GM23338 (cell line): ENCODE data around the gene TEX53. TPM values are rescaled to one million over a fixed set of nuclear protein-coding genes. Genes with fewer than 3 reads are reported as not detected.

Source experiments
- ATAC-seq: fragments of 200-7000 bp; cut with Tn5 transposase; 3 replicates; pipeline ENCODE4 v1.9.1; 2020
- DNase-seq: peaks from one replicate; pipeline ENCODE4 v3.0.0-alpha.2; 2015; ENCODE audit warnings: low spot score
- H2AFZ ChIP-seq: fragments of 200-600 bp; sonication (generic); 2 replicates; pipeline ENCODE4 v1.8.0; 2016; ENCODE audit warnings: antibody characterized with exemption, mild to moderate bottlenecking, moderate library complexity
- H3F3A ChIP-seq: fragments of 200-600 bp; sonication (generic); replicated peaks from 2 replicates; pipeline ENCODE4 v1.8.0; 2017; ENCODE audit warnings: antibody characterized with exemption, mixed run types, low read depth
- H3K27ac ChIP-seq: fragments of 200-600 bp; sonication (generic); 2 replicates; pipeline ENCODE4 v1.6.1; 2016; ENCODE audit warnings: low read depth
- H3K27me3 ChIP-seq: fragments of 200-600 bp; sonication (generic); 2 replicates; pipeline ENCODE4 v1.8.0; 2016; ENCODE audit warnings: mild to moderate bottlenecking, mixed run types, moderate library complexity; ENCODE audit not compliant: insufficient read depth
- H3K36me3 ChIP-seq: fragments of 200-600 bp; sonication (generic); 2 replicates; pipeline ENCODE4 v1.8.0; 2016; ENCODE audit warnings: mild to moderate bottlenecking; ENCODE audit not compliant: insufficient read depth
- H3K4me1 ChIP-seq: fragments of 200-600 bp; sonication (generic); 2 replicates; pipeline ENCODE4 v1.8.0; 2016; ENCODE audit warnings: mild to moderate bottlenecking, moderate library complexity; ENCODE audit not compliant: insufficient read depth
- H3K4me2 ChIP-seq: fragments of 200-600 bp; sonication (generic); 2 replicates; pipeline ENCODE4 v1.7.1; 2017; ENCODE audit warnings: mixed run types
- H3K4me3 ChIP-seq: fragments of 200-600 bp; sonication (generic); 2 replicates; pipeline ENCODE4 v1.6.1; 2016; ENCODE audit warnings: mixed run types
- H3K79me2 ChIP-seq: fragments of 200-600 bp; sonication (generic); replicated peaks from 2 replicates; pipeline ENCODE4 v1.8.0; 2017; ENCODE audit warnings: mild to moderate bottlenecking; ENCODE audit not compliant: insufficient read depth
- H3K9me2 ChIP-seq: fragments of 200-600 bp; sonication (generic); 2 replicates; pipeline ENCODE4 v1.8.0; 2017; ENCODE audit not compliant: insufficient read depth
- H4K20me1 ChIP-seq: fragments of 200-600 bp; sonication (generic); replicated peaks from 2 replicates; pipeline ENCODE4 v1.8.0; 2017; ENCODE audit warnings: mild to moderate bottlenecking; ENCODE audit not compliant: insufficient read depth
- H3K27ac Mint-ChIP-seq: 2 replicates; pipeline ENCODE4 v1.8.0; 2020; ENCODE audit warnings: inconsistent platforms, mild to moderate bottlenecking, moderate library complexity, mixed read lengths
- H3K27me3 Mint-ChIP-seq: 3 replicates; pipeline ENCODE4 v1.8.0; 2022; ENCODE audit warnings: low read depth, mild to moderate bottlenecking, moderate library complexity, mixed read lengths, inconsistent platforms; ENCODE audit not compliant: insufficient read depth, poor library complexity
- H3K36me3 Mint-ChIP-seq: 3 replicates; pipeline ENCODE4 v1.8.0; 2021; ENCODE audit warnings: low read depth, mild to moderate bottlenecking, inconsistent platforms, moderate library complexity, mixed read lengths
- H3K4me1 Mint-ChIP-seq: 3 replicates; pipeline ENCODE4 v1.8.0; 2020; ENCODE audit warnings: mild to moderate bottlenecking, inconsistent platforms, mixed read lengths
- H3K4me3 Mint-ChIP-seq: 3 replicates; pipeline ENCODE4 v1.8.0; 2021; ENCODE audit warnings: moderate library complexity, mild to moderate bottlenecking, inconsistent platforms, mixed read lengths
- H3K9me3 Mint-ChIP-seq: 3 replicates; pipeline ENCODE4 v1.8.0; 2020; ENCODE audit warnings: moderate library complexity, mild to moderate bottlenecking, inconsistent platforms, mixed read lengths
- CTCF ChIP-seq, 2 experiments: fragments of 200-600 bp in 1 of 2; sonication (generic) in 1 of 2; conservative IDR thresholded peaks; 2 replicates each; pipeline versions ENCODE4 v1.5.1 to v1.6.1; 2016 to 2017; ENCODE audit warnings: antibody characterized with exemption in 2 of 2, low read depth in 2 of 2, mild to moderate bottlenecking in 2 of 2, moderate library complexity in 1 of 2
- ETS1 ChIP-seq: IDR thresholded peaks from 2 replicates; pipeline ENCODE4 v1.6.1; 2016; ENCODE audit warnings: antibody characterized with exemption
- EZH2 ChIP-seq: fragments of 200-600 bp; sonication (generic); IDR thresholded peaks from one replicate; pipeline ENCODE4 v1.8.0; 2017; ENCODE audit warnings: antibody characterized with exemption, mild to moderate bottlenecking, low read depth; ENCODE audit not compliant: unreplicated experiment
- NANOG ChIP-seq: IDR thresholded peaks from 2 replicates; pipeline ENCODE4 v1.6.1; 2016; ENCODE audit warnings: antibody characterized with exemption, borderline replicate concordance
- REST ChIP-seq: IDR thresholded peaks from one replicate; pipeline ENCODE4 v1.6.1; 2018; ENCODE audit warnings: antibody characterized with exemption; ENCODE audit not compliant: unreplicated experiment
- ZNF114 ChIP-seq: fragments of 250-450 bp; sonication (Bioruptor Pico); IDR thresholded peaks from 2 replicates; pipeline ENCODE4 v1.5.0; 2020; ENCODE audit warnings: mild to moderate bottlenecking, moderate library complexity
- ZNF331 ChIP-seq: fragments of 250-450 bp; sonication (Bioruptor Pico); IDR thresholded peaks from 2 replicates; pipeline ENCODE4 v1.5.0; 2020; ENCODE audit warnings: low read depth, mild to moderate bottlenecking, moderate library complexity
- ZNF462 ChIP-seq: fragments of 250-450 bp; sonication (Bioruptor Pico); IDR thresholded peaks from 2 replicates; pipeline ENCODE4 v1.5.0; 2020; ENCODE audit warnings: mild to moderate bottlenecking, moderate library complexity
- polyA plus RNA-seq: library from polyadenylated mRNA; unstranded; fragments of >200 nt; fragmentation: Nextera tagmentation; extraction: Ambion mirVana; gene quantifications from 2 replicates; pipeline ENCODE4 v1.2.1, GENCODE V29; 2016
- total RNA-seq: library from RNA; depleted of rRNA; stranded (reverse); fragments of >200 nt; shearing (Covaris generic); gene quantifications from 2 replicates; pipeline ENCODE4 v1.2.3, GENCODE V29; 2014

Gene TEX53
- total and polyA plus RNA-seq, 2 experiments from 2014 or later = not detected

- TF ChIP-seq CTCF (conservative IDR thresholded peaks at IDR 0.05; ENCODE audit: low read depth in 2 of 2) (no peak), NANOG (no peak), ZNF462 (CRISPR knock-in tag) (no peak), ZNF331 (CRISPR knock-in tag) (no peak), REST (no peak), ZNF114 (CRISPR knock-in tag) (no peak), ETS1 (no peak), EZH2 (no peak)
- Histone ChIP-seq H3K79me2 (no peaks in the 10 kb centered on the region), H3K4me3 (no peak overlapping the region), H3K27me3 (no peaks in the 10 kb centered on the region), H3K27ac (no peak overlapping the region), H3K36me3 (no peaks in the 10 kb centered on the region), H3K4me1 (no peaks in the 10 kb centered on the region; the same call in 1 of the 2 replicates), H3K9me2 (no peaks in the 10 kb centered on the region), H2AFZ (no peak overlapping the region), H3F3A (no peaks in the 10 kb centered on the region), H3K4me2 (no peak overlapping the region), H4K20me1 (no peaks in the 10 kb centered on the region)
- DNase-seq = no peak
- ATAC-seq = no peak
- Mint-ChIP-seq H3K9me3 (no peaks in the 10 kb centered on the region), H3K27me3 (peaks cover 5% of the 10 kb centered on the region), H3K4me1 (peaks cover 11% of the 10 kb centered on the region), H3K36me3 (no peaks in the 10 kb centered on the region), H3K27ac (no peak overlapping the region), H3K4me3 (no peak overlapping the region)
Measured at GRCh38 chr9:114666851-114667250, 9.2 kb upstream of the TEX53 start.
